Right forelimb (tissue), 1 donor: ENCODE measurements around the gene TMEM138.

Experiments used
- DNase-seq: peaks from one replicate; pipeline ENCODE4 v3.0.0-alpha.2; 2018

Gene TMEM138

GRCh38 chr11:61411589-61411988, 49.4 kb downstream of the TMEM138 start:
- DNase-seq: no peak

GRCh38 chr11:61413496-61413895, 51.3 kb downstream of the TMEM138 start:
- no peak for DNase-seq

GRCh38 chr11:61414547-61414946, 52.4 kb downstream of the TMEM138 start:
- no peak for DNase-seq

- no peak for DNase-seq
Measured at GRCh38 chr11:61415381-61415780, 53.2 kb downstream of the TMEM138 start.

GRCh38 chr11:61416941-61417340, 54.8 kb downstream of the TMEM138 start:
- no peak for DNase-seq

GRCh38 chr11:61417670-61418069, 55.5 kb downstream of the TMEM138 start:
- DNase-seq: no peak

- DNase-seq: no peak
Measured at GRCh38 chr11:61418136-61418535, 56.0 kb downstream of the TMEM138 start.
